Measurements from ENCODE around the gene PPP2R1A. TPM values are rescaled to one million over a fixed set of nuclear protein-coding genes. Genes with fewer than 3 reads are reported as not detected.
"Not testable (repeated sequence)": the region's sequence is repeated elsewhere in the genome, so short reads cannot be mapped to it uniquely, and the experiment has no call there.

The PPP2R1A gene
- total RNA-seq, 4 donors from 2014 or later: 200 to 226 (median 224) TPM

DNA sequence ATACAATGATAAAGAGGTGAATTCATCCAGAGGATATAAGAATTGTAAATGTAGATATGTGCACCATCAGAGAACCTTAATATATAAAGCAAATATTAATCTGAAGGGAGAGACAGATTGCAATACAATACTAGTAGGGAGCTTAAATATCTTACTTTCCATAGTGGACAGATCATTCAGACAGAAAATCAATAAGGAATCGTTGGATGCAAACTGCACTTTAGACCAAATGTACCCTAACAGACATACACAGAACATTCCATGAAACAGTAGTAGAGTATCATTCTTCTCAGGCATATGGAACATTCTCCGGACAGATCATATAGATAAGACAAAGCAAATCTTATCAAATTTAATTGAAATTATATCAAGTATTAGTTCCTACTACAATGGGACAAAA, 44.6 kb downstream of the PPP2R1A start:
- WGBS, 2 donors: 89 to 94% methylated on average over 2 of the region's 2 CpGs
- no peak for TF ChIP-seq POLR2A (IDR thresholded peaks at IDR 0.05)
- no peak for TF ChIP-seq CTCF (IDR thresholded peaks at IDR 0.05)
- no peak overlapping the region for H3K4me3 ChIP-seq (ENCODE audit: low read depth, poor library complexity, severe bottlenecking)
- intact Hi-C loops (cut with DNase I; ENCODE audit: low total_unique reads): no loop called here
- no peak for DNase-seq (ENCODE audit: low spot score in 2 of 2)

- H3K4me3 ChIP-seq (ENCODE audit: low read depth, poor library complexity, severe bottlenecking): no peak overlapping the region
- TF ChIP-seq POLR2A (IDR thresholded peaks at IDR 0.05) (no peak), CTCF (IDR thresholded peaks at IDR 0.05) (no peak)
- no peak for DNase-seq (ENCODE audit: low spot score in 2 of 2)
- intact Hi-C loops (cut with DNase I; ENCODE audit: low total_unique reads): loop anchor here (5.0 kb wide), 1 partner anchor 105 kb away; no protein-coding TSS in a partner anchor
- WGBS, 2 donors: 67 to 68% methylated on average over 2 of the region's 2 CpGs
Measured at GRCh38 chr19:52237197-52237596, 47.3 kb downstream of the PPP2R1A start.

DNA sequence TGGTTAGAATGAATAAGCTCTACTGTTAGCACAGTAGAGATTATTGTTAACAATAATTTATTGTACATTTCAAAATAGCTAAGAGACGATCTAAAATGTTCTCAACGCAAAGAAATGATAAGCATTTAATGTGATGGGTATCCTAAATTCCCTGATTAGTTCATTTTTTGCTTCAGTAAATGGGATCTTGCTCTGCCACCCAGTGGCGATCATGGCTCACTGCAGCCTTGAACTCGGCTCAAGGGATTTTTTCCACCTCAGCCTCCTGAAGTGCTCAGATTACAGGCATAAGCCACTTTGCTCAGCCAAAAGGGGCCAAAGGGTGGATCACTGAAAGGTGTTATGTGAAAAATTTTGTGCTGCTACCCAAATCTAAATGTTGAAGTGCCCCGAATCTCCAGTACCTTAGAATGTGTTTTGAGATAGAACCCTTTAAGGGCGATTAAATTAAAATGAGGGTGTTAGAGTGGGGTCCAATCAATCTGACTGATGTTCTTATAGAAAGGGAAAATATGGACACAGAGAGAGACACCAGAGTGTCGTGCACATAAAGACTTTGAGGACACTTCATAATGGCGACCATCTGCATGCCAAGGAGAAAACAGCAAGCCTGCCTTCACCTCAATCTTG, 48.0 kb downstream of the PPP2R1A start:
- no peak for DNase-seq (ENCODE audit: low spot score in 2 of 2)
- intact Hi-C loops (cut with DNase I; ENCODE audit: low total_unique reads): loop anchor here (5.0 kb wide), 1 partner anchor 106 kb away; no protein-coding TSS in a partner anchor
- TF ChIP-seq CTCF (IDR thresholded peaks at IDR 0.05) (peak in 1 of 3 donors; percentile 59), POLR2A (IDR thresholded peaks at IDR 0.05) (no peak)
- 13 to 15% methylated on average over 8 of the region's 8 CpGs for WGBS, 2 donors
- no peak overlapping the region for H3K4me3 ChIP-seq (ENCODE audit: low read depth, poor library complexity, severe bottlenecking)

DNA sequence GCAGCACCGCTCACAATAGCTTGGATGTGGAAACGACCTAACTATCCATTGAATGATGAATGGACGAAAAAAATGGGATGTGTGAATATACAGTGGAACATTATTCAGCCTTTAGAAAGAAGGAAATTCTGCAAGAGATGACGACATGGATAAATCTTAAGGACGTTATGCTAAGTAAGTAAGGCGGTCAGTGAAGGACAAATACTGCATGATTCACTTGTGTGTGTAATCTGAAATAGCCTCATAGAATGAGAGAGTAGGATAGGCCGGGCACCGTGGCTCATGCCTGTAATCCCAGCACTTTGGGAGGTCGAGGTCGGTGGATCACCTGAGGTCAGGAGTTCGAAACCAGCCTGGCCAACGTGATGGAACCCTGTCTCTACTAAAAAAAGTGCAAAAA, 54.2 kb downstream of the PPP2R1A start:
- DNase-seq (ENCODE audit: low spot score in 2 of 2): no peak
- TF ChIP-seq POLR2A (IDR thresholded peaks at IDR 0.05) (no peak), CTCF (IDR thresholded peaks at IDR 0.05) (no peak)
- WGBS, 2 donors: 80 to 81% methylated on average over 12 of the region's 12 CpGs
- no peak overlapping the region for H3K4me3 ChIP-seq (ENCODE audit: low read depth, poor library complexity, severe bottlenecking)
- intact Hi-C loops (cut with DNase I; ENCODE audit: low total_unique reads): no loop called here

GRCh38 chr19:52248241-52248640, 58.4 kb downstream of the PPP2R1A start:
- DNase-seq (ENCODE audit: low spot score in 2 of 2): peak in 1 of 2 donors; percentile 33
- TF ChIP-seq POLR2A (IDR thresholded peaks at IDR 0.05): no peak
- TF ChIP-seq CTCF (IDR thresholded peaks at IDR 0.05): no peak
- intact Hi-C loops (cut with DNase I; ENCODE audit: low total_unique reads): no loop called here
- 9 to 12% methylated on average over 6 of the region's 6 CpGs for WGBS, 2 donors
- no peak overlapping the region for H3K4me3 ChIP-seq (ENCODE audit: low read depth, poor library complexity, severe bottlenecking)

- 98% methylated on average over 5 of the region's 5 CpGs for WGBS, 2 donors
- intact Hi-C loops (cut with DNase I; ENCODE audit: low total_unique reads): no loop called here
Measured at GRCh38 chr19:52258426-52258825, 68.6 kb downstream of the PPP2R1A start.

GRCh38 chr19:52265556-52265955, 75.7 kb downstream of the PPP2R1A start:
- intact Hi-C loops (cut with DNase I; ENCODE audit: low total_unique reads); H3K4me3 ChIP-seq (ENCODE audit: low read depth, poor library complexity, severe bottlenecking); DNase-seq (ENCODE audit: low spot score in 2 of 2): not testable (repeated sequence)
- WGBS, 2 donors: 85 to 92% methylated on average over 6 of the region's 6 CpGs

More at GRCh38 chr19:52258426-52258825, 68.6 kb downstream of the PPP2R1A start:
- DNase-seq (ENCODE audit: low spot score in 2 of 2): no peak
- H3K4me3 ChIP-seq (ENCODE audit: low read depth, poor library complexity, severe bottlenecking): no peak overlapping the region
- TF ChIP-seq POLR2A (IDR thresholded peaks at IDR 0.05) (no peak), CTCF (IDR thresholded peaks at IDR 0.05) (no peak)

All from lower leg skin (tissue), 4 donors.